Measurements from ENCODE around the gene ASPG. TPM values are rescaled to one million over a fixed set of nuclear protein-coding genes. Genes with fewer than 3 reads are reported as not detected.

The ASPG gene
- total and polyA plus RNA-seq, 12 donors = 2.8 to 32.0 (median 13.2) TPM

DNA sequence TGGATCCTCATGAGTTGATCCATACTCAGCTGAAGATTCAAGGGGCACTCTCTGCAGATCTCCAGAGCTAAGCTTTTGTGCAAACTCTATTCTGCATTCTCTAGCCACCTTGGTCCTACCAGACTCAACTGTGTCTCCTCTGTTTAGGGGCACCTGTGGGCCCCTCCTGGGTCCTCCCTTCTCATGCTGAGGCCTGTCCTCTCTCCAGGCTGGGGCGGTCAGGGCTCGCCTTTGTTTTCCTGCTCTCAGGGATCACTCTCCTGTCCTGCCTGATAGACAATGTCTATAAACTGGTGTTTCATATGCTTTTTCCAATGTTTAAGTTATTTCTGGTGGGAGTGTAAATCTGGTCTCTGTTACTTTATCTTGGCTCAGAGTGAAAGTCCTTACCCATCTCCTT, 41.3 kb downstream of the ASPG start:
- ATAC-seq (no peak), DNase-seq (no peak)
- Histone ChIP-seq H3K4me1 (no peaks in the 10 kb centered on the region), H3K9me3 (peaks cover 0 to 53% (median 30%) of the 10 kb centered on the region in 11 donors), H3K4me3 (no peak overlapping the region), H3K27me3 (peaks cover 0 to 26% (median 3%) of the 10 kb centered on the region in 7 donors), H3K36me3 (no peaks in the 10 kb centered on the region), H3K27ac (no peak overlapping the region)
- 94 to 96% methylated on average over 2 of the region's 2 CpGs for WGBS, 2 donors
- intact Hi-C loops (cut with DNase I) = loop anchor here in 2 of 10 donors (5.0 kb wide), 2 partner anchors 44 to 49 kb away; no protein-coding TSS in a partner anchor
- TF ChIP-seq, protein P1, sequence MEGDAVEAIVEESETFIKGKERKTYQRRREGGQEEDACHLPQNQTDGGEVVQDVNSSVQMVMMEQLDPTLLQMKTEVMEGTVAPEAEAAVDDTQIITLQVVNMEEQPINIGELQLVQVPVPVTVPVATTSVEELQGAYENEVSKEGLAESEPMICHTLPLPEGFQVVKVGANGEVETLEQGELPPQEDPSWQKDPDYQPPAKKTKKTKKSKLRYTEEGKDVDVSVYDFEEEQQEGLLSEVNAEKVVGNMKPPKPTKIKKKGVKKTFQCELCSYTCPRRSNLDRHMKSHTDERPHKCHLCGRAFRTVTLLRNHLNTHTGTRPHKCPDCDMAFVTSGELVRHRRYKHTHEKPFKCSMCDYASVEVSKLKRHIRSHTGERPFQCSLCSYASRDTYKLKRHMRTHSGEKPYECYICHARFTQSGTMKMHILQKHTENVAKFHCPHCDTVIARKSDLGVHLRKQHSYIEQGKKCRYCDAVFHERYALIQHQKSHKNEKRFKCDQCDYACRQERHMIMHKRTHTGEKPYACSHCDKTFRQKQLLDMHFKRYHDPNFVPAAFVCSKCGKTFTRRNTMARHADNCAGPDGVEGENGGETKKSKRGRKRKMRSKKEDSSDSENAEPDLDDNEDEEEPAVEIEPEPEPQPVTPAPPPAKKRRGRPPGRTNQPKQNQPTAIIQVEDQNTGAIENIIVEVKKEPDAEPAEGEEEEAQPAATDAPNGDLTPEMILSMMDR (IDR thresholded peaks at IDR 0.05) = no peak

DNA sequence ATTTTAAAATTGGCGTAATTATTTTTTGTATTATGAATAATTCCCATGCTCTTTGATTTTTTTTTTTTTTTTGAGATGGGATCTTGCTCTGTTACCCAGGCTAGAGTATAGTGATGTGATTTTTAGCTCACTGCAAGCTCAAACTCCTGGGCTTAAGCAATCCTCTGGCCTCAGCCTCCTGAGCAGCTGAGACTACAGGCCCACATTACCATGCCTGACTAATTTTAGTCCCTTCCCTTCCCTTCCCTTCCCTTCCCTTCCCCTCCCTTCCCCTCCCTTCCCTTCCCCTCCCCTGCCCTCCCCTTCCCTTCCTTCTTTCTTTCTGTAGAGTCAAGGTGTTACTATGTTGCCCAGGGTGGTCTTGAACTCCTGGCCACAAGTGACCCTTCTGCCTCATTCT, 43.5 kb downstream of the ASPG start:
- Histone ChIP-seq H3K27me3 (peaks cover 0 to 25% (median 9%) of the 10 kb centered on the region in 7 donors), H3K4me3 (no peak overlapping the region), H3K27ac (no peak overlapping the region), H3K4me1 (no peaks in the 10 kb centered on the region), H3K9me3 (peaks cover 0 to 39% (median 25%) of the 10 kb centered on the region in 11 donors), H3K36me3 (no peaks in the 10 kb centered on the region)
- 96 to 97% methylated on average over 1 of the region's 1 CpG for WGBS, 2 donors
- DNase-seq = no peak
- ATAC-seq = no peak
- intact Hi-C loops (cut with DNase I) = loop anchor here in 2 of 10 donors (5.0 kb wide), 2 partner anchors 47 to 52 kb away; no protein-coding TSS in a partner anchor
- TF ChIP-seq, protein P1 (IDR thresholded peaks at IDR 0.05) = no peak

DNA sequence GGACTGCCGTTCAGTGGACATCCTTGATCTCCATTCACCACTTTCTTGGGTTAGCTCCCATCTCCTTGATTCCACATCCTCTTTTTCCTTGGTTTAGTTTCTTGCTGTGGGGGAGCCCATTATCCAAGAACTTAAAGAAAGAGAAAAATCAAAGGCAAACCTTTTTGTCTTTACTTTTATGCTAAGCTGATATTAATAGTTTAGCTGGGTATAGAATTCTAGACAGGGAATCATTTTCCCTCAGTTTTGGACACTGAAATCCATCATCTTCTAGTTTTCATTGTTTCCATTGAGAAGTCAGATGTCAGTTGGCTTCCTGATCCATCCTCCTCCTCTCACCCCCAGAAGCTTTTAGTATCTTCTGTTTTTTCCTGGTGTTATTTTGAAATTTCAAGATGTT, 44.1 kb downstream of the ASPG start:
- WGBS, 2 donors = 100% methylated on average over 1 of the region's 1 CpG
- no peaks in the 10 kb centered on the region for H3K4me1 ChIP-seq
- no peaks in the 10 kb centered on the region for H3K36me3 ChIP-seq
- peaks cover 0 to 30% (median 15%) of the 10 kb centered on the region in 7 donors for H3K27me3 ChIP-seq
- TF ChIP-seq, protein P1 (IDR thresholded peaks at IDR 0.05) = no peak
- peaks cover 0 to 33% (median 20%) of the 10 kb centered on the region in 11 donors for H3K9me3 ChIP-seq
- no peak overlapping the region for H3K27ac ChIP-seq
- ATAC-seq = no peak
- intact Hi-C loops (cut with DNase I) = loop anchor here in 2 of 10 donors (5.0 kb wide), 2 partner anchors 47 to 52 kb away; no protein-coding TSS in a partner anchor
- DNase-seq = no peak
- no peak overlapping the region for H3K4me3 ChIP-seq

DNA sequence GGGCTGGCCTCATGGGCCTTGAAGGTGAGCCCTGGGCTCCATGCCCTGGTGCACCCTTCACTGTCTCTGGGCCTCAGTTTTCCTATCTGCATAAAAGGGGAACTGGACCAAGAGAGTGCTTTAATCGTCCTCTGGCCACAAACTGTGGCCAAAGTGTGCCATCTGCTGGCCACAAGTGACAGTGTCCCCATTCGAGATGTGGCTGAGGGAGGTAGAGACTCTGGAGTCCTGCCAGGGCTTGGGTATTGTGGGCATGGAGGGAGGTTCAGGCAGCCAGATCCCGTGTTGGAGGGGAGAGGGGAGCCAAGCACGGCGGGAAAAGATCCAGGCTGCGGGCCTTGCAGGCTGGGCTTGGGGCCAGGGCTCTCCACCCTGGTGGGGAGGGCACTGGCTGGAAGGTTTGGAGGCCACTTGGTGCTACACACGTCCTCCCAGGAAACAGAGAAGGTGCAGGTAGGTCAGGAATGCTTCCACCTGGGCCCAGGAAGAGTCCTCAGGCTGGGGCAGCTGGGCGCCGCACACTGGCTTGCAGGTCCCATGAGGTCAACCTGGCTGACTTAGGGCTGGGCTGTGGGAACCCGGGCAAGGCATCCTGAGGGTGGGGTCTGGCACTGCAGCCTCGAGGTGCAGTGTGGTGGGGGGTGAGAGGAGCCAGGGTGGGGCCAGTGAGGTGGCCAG, 45.6 kb downstream of the ASPG start:
- intact Hi-C loops (cut with DNase I) = loop anchor here in 8 of 10 donors (1.0 to 10.0 kb wide), 6 partner anchors 52 to 506 kb away; no protein-coding TSS in a partner anchor
- peaks cover 7 to 41% (median 30%) of the 10 kb centered on the region in 7 donors for H3K27me3 ChIP-seq

More for the DNA sequence above, 45.6 kb downstream of the ASPG start:
- peak; percentile 62 to 69 for DNase-seq
- WGBS, 2 donors = 16 to 19% methylated on average over 11 of the region's 11 CpGs
- peaks cover 0 to 11% (median 10%) of the 10 kb centered on the region in 9 donors for H3K4me1 ChIP-seq
- H3K27ac ChIP-seq = no peak overlapping the region
- peaks cover 0 to 22% (median 9%) of the 10 kb centered on the region in 11 donors for H3K9me3 ChIP-seq
- H3K36me3 ChIP-seq = no peaks in the 10 kb centered on the region
- no peak overlapping the region for H3K4me3 ChIP-seq
- TF ChIP-seq, protein P1 (IDR thresholded peaks at IDR 0.05) = peak; percentile 32 to 76 (median 70)
- ATAC-seq = peak; percentile 49 to 81 (median 68)

Data from heart right ventricle (tissue), 16 donors.